Cerebellar cortex (tissue), 1 donor: ENCODE measurements around the gene AIG1.
"Not testable (repeated sequence)": the region's sequence is repeated elsewhere in the genome, so short reads cannot be mapped to it uniquely, and the experiment has no call there.

Source experiments
- DNase-seq: peaks from one replicate; pipeline ENCODE4 v3.0.0-alpha.2; 2015; ENCODE audit warnings: low spot score

The AIG1 gene

GRCh38 chr6:143058987-143059386 is 1.7 kb upstream of the AIG1 start:
- no peak for DNase-seq

- DNase-seq, result peak; percentile 40
These were observed 881 bp upstream of the AIG1 start for GRCh38 chr6:143059663-143060353.

- DNase-seq, result peak; percentile 78
These were observed 309 bp upstream of the AIG1 start for GRCh38 chr6:143060354-143060805.

GRCh38 chr6:143061597-143062385 is 1.1 kb downstream of the AIG1 start:
- DNase-seq, result peak; percentile 55

- DNase-seq, result no peak
These were observed 1.9 kb downstream of the AIG1 start for GRCh38 chr6:143062551-143062950.

- no peak for DNase-seq
These were observed 2.9 kb downstream of the AIG1 start for GRCh38 chr6:143063631-143064030.

- no peak for DNase-seq
These were observed 3.6 kb downstream of the AIG1 start for GRCh38 chr6:143064271-143064670.

- no peak for DNase-seq
These were observed 4.4 kb downstream of the AIG1 start for GRCh38 chr6:143064951-143065683.

GRCh38 chr6:143068001-143068400 is 7.3 kb downstream of the AIG1 start:
- DNase-seq, result no peak

- DNase-seq, result no peak
These were observed 13.4 kb downstream of the AIG1 start for GRCh38 chr6:143074101-143074500.

GRCh38 chr6:143074670-143075318 is 14.1 kb downstream of the AIG1 start:
- no peak for DNase-seq

- no peak for DNase-seq
These were observed 18.0 kb downstream of the AIG1 start for GRCh38 chr6:143078468-143079324.

- DNase-seq, result no peak
These were observed 18.6 kb downstream of the AIG1 start for GRCh38 chr6:143079325-143079640.

- DNase-seq, result not testable (repeated sequence)
These were observed 21.6 kb downstream of the AIG1 start for GRCh38 chr6:143082274-143082673.

GRCh38 chr6:143084019-143084418 is 23.3 kb downstream of the AIG1 start:
- DNase-seq, result not testable (repeated sequence)

- DNase-seq, result not testable (repeated sequence)
These were observed 26.6 kb downstream of the AIG1 start for GRCh38 chr6:143087335-143087734.

GRCh38 chr6:143087856-143088255 is 27.2 kb downstream of the AIG1 start:
- DNase-seq, result no peak

GRCh38 chr6:143090314-143091044 is 29.8 kb downstream of the AIG1 start:
- no peak for DNase-seq

GRCh38 chr6:143092768-143093167 is 32.1 kb downstream of the AIG1 start:
- DNase-seq, result no peak

GRCh38 chr6:143093290-143093689 is 32.6 kb downstream of the AIG1 start:
- no peak for DNase-seq

GRCh38 chr6:143096403-143096802 is 35.7 kb downstream of the AIG1 start:
- DNase-seq, result no peak
